Measurements from ENCODE around the gene SMG6. TPM values are rescaled to one million over a fixed set of nuclear protein-coding genes. Genes with fewer than 3 reads are reported as not detected.

SMG6 gene
- total and polyA plus RNA-seq, 2 of the 8 experiments (the other 6 are each of a cell fraction or from before 2014, with no cell fraction given): 18.5 to 25.2 TPM

DNA sequence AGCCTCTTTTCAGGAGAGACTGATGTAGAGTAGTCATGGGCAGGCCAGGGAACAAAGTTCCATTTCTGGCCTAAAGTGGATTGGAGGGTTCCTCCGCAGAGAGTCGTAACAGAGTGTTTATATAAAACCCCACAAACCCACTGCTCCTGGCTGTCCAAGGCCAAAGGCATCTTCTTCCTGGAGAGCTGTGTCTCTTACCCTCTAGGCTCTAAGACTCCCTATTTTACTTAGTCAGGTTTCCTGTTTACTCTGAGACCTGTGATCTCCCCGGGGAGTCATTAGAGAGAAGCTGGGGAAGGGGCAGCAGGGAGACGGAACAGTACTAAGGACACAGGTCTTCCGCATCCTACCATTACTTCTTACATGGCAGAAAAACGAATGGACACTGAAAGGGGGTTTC is 179.2 kb downstream of the SMG6 start (continued):
- TF ChIP-seq ASH2L (IDR thresholded peaks at IDR 0.05; ENCODE audit: low read length): no peak
- TF ChIP-seq, protein P1, sequence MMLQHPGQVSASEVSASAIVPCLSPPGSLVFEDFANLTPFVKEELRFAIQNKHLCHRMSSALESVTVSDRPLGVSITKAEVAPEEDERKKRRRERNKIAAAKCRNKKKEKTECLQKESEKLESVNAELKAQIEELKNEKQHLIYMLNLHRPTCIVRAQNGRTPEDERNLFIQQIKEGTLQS (IDR thresholded peaks at IDR 0.05; ENCODE audit: insufficient read depth, low read depth, low read length): no peak
- TF ChIP-seq RBBP5 (IDR thresholded peaks at IDR 0.05; ENCODE audit: borderline replicate concordance, low read depth, low read length): no peak
- TF ChIP-seq CEBPB (IDR thresholded peaks at IDR 0.05; ENCODE audit: low read depth, low read length): no peak
- TF ChIP-seq RNF2 (IDR thresholded peaks at IDR 0.05; ENCODE audit: borderline replicate concordance, low read depth, low read length, missing control alignments, poor library complexity, severe bottlenecking): no peak
